Measurements from ENCODE around the gene MEX3C. TPM values are rescaled to one million over a fixed set of nuclear protein-coding genes. Genes with fewer than 3 reads are reported as not detected.
A peak's percentile ranks its signal among the peaks of the same experiment; 100 is the strongest.

The MEX3C gene
- total RNA-seq, 2 experiments from 2014 or later, result 41.9 to 43.4 TPM

GRCh38 chr18:51151185-51151567 lies 46.3 kb downstream of the MEX3C start:
- H3K36me3 ChIP-seq (ENCODE audit: insufficient read depth, low read length), result no peaks in the 10 kb centered on the region
- H3K4me1 ChIP-seq (ENCODE audit: insufficient read depth, low read length, poor library complexity, severe bottlenecking), result peaks cover 47% of the 10 kb centered on the region
- peak overlapping the region; percentile 90; the same call in 1 of the 2 replicates for H3K4me2 ChIP-seq (ENCODE audit: low read length)
- TF ChIP-seq EZH2phosphoT487 (IDR thresholded peaks at IDR 0.05; ENCODE audit: borderline replicate concordance, low read depth, low read length) (no peak), CTCF (conservative IDR thresholded peaks at IDR 0.05; ENCODE audit: low read length) (no peak)
- no peaks in the 10 kb centered on the region for H3K9me2 ChIP-seq (ENCODE audit: insufficient read depth, low read length)
- CTCF ChIA-PET (ENCODE audit: unreplicated experiment), result no interaction called here
- no peaks in the 10 kb centered on the region for H4K20me1 ChIP-seq (ENCODE audit: insufficient read depth, low read length)
- H3K9me3 ChIP-seq (ENCODE audit: low read length), result no peaks in the 10 kb centered on the region
- no peak overlapping the region for H3K4me3 ChIP-seq (ENCODE audit: low read depth, low read length, poor library complexity, severe bottlenecking)
- H3K79me2 ChIP-seq (ENCODE audit: insufficient read depth, low read depth, low read length), result no peaks in the 10 kb centered on the region
- POLR2A ChIA-PET, result no interaction called here
- intact Hi-C loops (cut with micrococcal nuclease; ENCODE audit: unreplicated experiment), result loop anchor here (5.0 kb wide), 2 partner anchors 101 to 151 kb away; no protein-coding TSS in a partner anchor
- no TSS peak for BruUV-seq (replicated peaks)
- H2AFZ ChIP-seq (ENCODE audit: low read length), result peak overlapping the region; percentile 94; the same call in 1 of the 2 replicates
- no peak for DNase-seq (ENCODE audit: low spot score)
- H3K27ac ChIP-seq (ENCODE audit: low read depth, low read length, poor library complexity, severe bottlenecking), result peak overlapping the region; percentile 100

GRCh38 chr18:51150113-51150700 lies 47.3 kb downstream of the MEX3C start:
- Histone ChIP-seq H3K9me2 (ENCODE audit: insufficient read depth, low read length) (no peaks in the 10 kb centered on the region), H3K4me3 (ENCODE audit: low read depth, low read length, poor library complexity, severe bottlenecking) (no peak overlapping the region), H3K27ac (ENCODE audit: low read depth, low read length, poor library complexity, severe bottlenecking) (no peak overlapping the region), H3K36me3 (ENCODE audit: insufficient read depth, low read length) (no peaks in the 10 kb centered on the region), H3K9me3 (ENCODE audit: low read length) (no peaks in the 10 kb centered on the region), H3K4me2 (ENCODE audit: low read length) (no peak overlapping the region), H2AFZ (ENCODE audit: low read length) (no peak overlapping the region), H4K20me1 (ENCODE audit: insufficient read depth, low read length) (no peaks in the 10 kb centered on the region), H3K4me1 (ENCODE audit: insufficient read depth, low read length, poor library complexity, severe bottlenecking) (peaks cover 38% of the 10 kb centered on the region), H3K79me2 (ENCODE audit: insufficient read depth, low read depth, low read length) (no peaks in the 10 kb centered on the region)
- DNase-seq (ENCODE audit: low spot score), result no peak
- no peak for TF ChIP-seq EZH2phosphoT487 (IDR thresholded peaks at IDR 0.05; ENCODE audit: borderline replicate concordance, low read depth, low read length)
- TF ChIP-seq CTCF (conservative IDR thresholded peaks at IDR 0.05; ENCODE audit: low read length), result no peak
- BruUV-seq (replicated peaks), result no TSS peak
- POLR2A ChIA-PET, result interaction anchor here (1.3 kb wide), 1 partner anchor 47 kb away, joined by 3 read pairs; the partner anchor contains the start of gene MEX3C
- intact Hi-C loops (cut with micrococcal nuclease; ENCODE audit: unreplicated experiment), result loop anchor here (5.0 kb wide), 2 partner anchors 102 to 152 kb away; no protein-coding TSS in a partner anchor
- CTCF ChIA-PET (ENCODE audit: unreplicated experiment), result no interaction called here

GRCh38 chr18:51149670-51150069 lies 47.8 kb downstream of the MEX3C start:
- BruUV-seq (replicated peaks), result no TSS peak
- Histone ChIP-seq H3K27ac (ENCODE audit: low read depth, low read length, poor library complexity, severe bottlenecking) (no peak overlapping the region), H3K4me2 (ENCODE audit: low read length) (no peak overlapping the region), H2AFZ (ENCODE audit: low read length) (no peak overlapping the region), H3K4me3 (ENCODE audit: low read depth, low read length, poor library complexity, severe bottlenecking) (no peak overlapping the region), H3K9me2 (ENCODE audit: insufficient read depth, low read length) (no peaks in the 10 kb centered on the region), H3K9me3 (ENCODE audit: low read length) (no peaks in the 10 kb centered on the region), H3K36me3 (ENCODE audit: insufficient read depth, low read length) (no peaks in the 10 kb centered on the region), H3K79me2 (ENCODE audit: insufficient read depth, low read depth, low read length) (no peaks in the 10 kb centered on the region), H4K20me1 (ENCODE audit: insufficient read depth, low read length) (no peaks in the 10 kb centered on the region), H3K4me1 (ENCODE audit: insufficient read depth, low read length, poor library complexity, severe bottlenecking) (peaks cover 32% of the 10 kb centered on the region)
- TF ChIP-seq CTCF (conservative IDR thresholded peaks at IDR 0.05; ENCODE audit: low read length) (no peak), EZH2phosphoT487 (IDR thresholded peaks at IDR 0.05; ENCODE audit: borderline replicate concordance, low read depth, low read length) (no peak)
- intact Hi-C loops (cut with micrococcal nuclease; ENCODE audit: unreplicated experiment), result loop anchor here (5.0 kb wide), 2 partner anchors 103 to 153 kb away; no protein-coding TSS in a partner anchor
- ChIA-PET POLR2A (interaction anchor here (1.3 kb wide), 1 partner anchor 48 kb away, joined by 3 read pairs; the partner anchor contains the start of gene MEX3C), CTCF (ENCODE audit: unreplicated experiment) (no interaction called here)
- DNase-seq (ENCODE audit: low spot score), result no peak
